ENCODE measurements around the gene CHSY3.

CHSY3 gene

GRCh38 chr5:130096483-130096882 is 192.2 kb downstream of the CHSY3 start:
- no peak for DNase-seq (ENCODE audit: low read depth)

- no peak for DNase-seq (ENCODE audit: low read depth)
These were observed 194.7 kb downstream of the CHSY3 start for GRCh38 chr5:130099008-130099407.

- DNase-seq (ENCODE audit: low read depth) = no peak
These were observed 198.1 kb downstream of the CHSY3 start for GRCh38 chr5:130102375-130102774.

GRCh38 chr5:130102960-130103359 is 198.7 kb downstream of the CHSY3 start:
- DNase-seq (ENCODE audit: low read depth) = no peak

- DNase-seq (ENCODE audit: low read depth) = no peak
These were observed 200.8 kb downstream of the CHSY3 start for GRCh38 chr5:130104895-130105688.

- DNase-seq (ENCODE audit: low read depth) = no peak
These were observed 202.2 kb downstream of the CHSY3 start for GRCh38 chr5:130106480-130106879.

GRCh38 chr5:130109152-130109551 is 204.9 kb downstream of the CHSY3 start:
- DNase-seq (ENCODE audit: low read depth) = no peak

GRCh38 chr5:130110328-130110727 is 206.1 kb downstream of the CHSY3 start:
- no peak for DNase-seq (ENCODE audit: low read depth)

- no peak for DNase-seq (ENCODE audit: low read depth)
These were observed 207.5 kb downstream of the CHSY3 start for GRCh38 chr5:130111746-130112145.

- no peak for DNase-seq (ENCODE audit: low read depth)
These were observed 208.0 kb downstream of the CHSY3 start for GRCh38 chr5:130112246-130112645.

- no peak for DNase-seq (ENCODE audit: low read depth)
These were observed 211.4 kb downstream of the CHSY3 start for GRCh38 chr5:130115686-130116085.

GRCh38 chr5:130116462-130116861 is 212.2 kb downstream of the CHSY3 start:
- no peak for DNase-seq (ENCODE audit: low read depth)

GRCh38 chr5:130116972-130117371 is 212.7 kb downstream of the CHSY3 start:
- DNase-seq (ENCODE audit: low read depth) = no peak

- DNase-seq (ENCODE audit: low read depth) = no peak
These were observed 222.5 kb downstream of the CHSY3 start for GRCh38 chr5:130126746-130127145.

- DNase-seq (ENCODE audit: low read depth) = no peak
These were observed 231.2 kb downstream of the CHSY3 start for GRCh38 chr5:130135506-130135905.

- DNase-seq (ENCODE audit: low read depth) = no peak
These were observed 232.0 kb downstream of the CHSY3 start for GRCh38 chr5:130136300-130136699.

GRCh38 chr5:130137681-130138080 is 233.4 kb downstream of the CHSY3 start:
- no peak for DNase-seq (ENCODE audit: low read depth)

GRCh38 chr5:130138406-130139045 is 234.3 kb downstream of the CHSY3 start:
- no peak for DNase-seq (ENCODE audit: low read depth)

- DNase-seq (ENCODE audit: low read depth) = no peak
These were observed 237.5 kb downstream of the CHSY3 start for GRCh38 chr5:130141659-130142320.

GRCh38 chr5:130151239-130151638 is 247.0 kb downstream of the CHSY3 start:
- DNase-seq (ENCODE audit: low read depth) = no peak

- DNase-seq (ENCODE audit: low read depth) = no peak
These were observed 251.2 kb downstream of the CHSY3 start for GRCh38 chr5:130155345-130156011.

GRCh38 chr5:130158036-130158435 is 253.8 kb downstream of the CHSY3 start:
- DNase-seq (ENCODE audit: low read depth) = no peak

- no peak for DNase-seq (ENCODE audit: low read depth)
These were observed 255.7 kb downstream of the CHSY3 start for GRCh38 chr5:130159968-130160367.
